Ovary (tissue), 9 donors: ENCODE data around the gene HMBS. TPM values are rescaled to one million over a fixed set of nuclear protein-coding genes. Genes with fewer than 3 reads are reported as not detected.
"Not testable (repeated sequence)": the region's sequence is repeated elsewhere in the genome, so short reads cannot be mapped to it uniquely, and the experiment has no call there.

Source experiments
- DNase-seq, 5 donors: peaks; one replicate each; pipeline ENCODE4 v3.0.0-alpha.2; 2019 to 2020
- H3K27ac ChIP-seq, 2 donors: fragments of 200-600 bp; one replicate each; pipeline versions ENCODE4 v1.5.1 to v1.8.0; 2019 to 2022
- H3K27me3 ChIP-seq: fragments of 200-600 bp; one replicate; pipeline ENCODE4 v1.8.0; 2022
- H3K36me3 ChIP-seq: fragments of 200-600 bp; sonication (generic); one replicate; pipeline ENCODE4 v1.5.1; 2019
- H3K4me1 ChIP-seq: one replicate; pipeline ENCODE4 v1.8.1; 2013; ENCODE audit warnings: mild to moderate bottlenecking, moderate library complexity; ENCODE audit not compliant: insufficient read depth
- H3K4me3 ChIP-seq: fragments of 200-600 bp; sonication (generic); one replicate; pipeline ENCODE4 v1.5.1; 2017
- H3K9me3 ChIP-seq, 2 donors: fragments of 200-600 bp in 1 of 2; sonication (generic) in 1 of 2; one replicate each; pipeline versions ENCODE4 v1.5.1 to v1.8.1; 2013 to 2019; ENCODE audit warnings: mild to moderate bottlenecking in 1 of 2, moderate library complexity in 1 of 2
- EP300 ChIP-seq: sonication (generic); formaldehyde crosslinking; IDR thresholded peaks from one replicate; pipeline ENCODE4 v1.6.1; 2017; ENCODE audit warnings: antibody characterized with exemption
- POLR2A ChIP-seq: fragments of 450-650 bp; IDR thresholded peaks from one replicate; pipeline ENCODE4 v1.6.1; 2017; ENCODE audit warnings: antibody characterized with exemption, mild to moderate bottlenecking, moderate library complexity
- WGBS, 3 donors: extraction: QIAGEN DNeasy Blood & Tissue Kit in 1 of 3; methylation state at CpG; one replicate each; pipeline versions ENCODE4 v1.1.5 to v1.1.7; 2013 to 2017; 5-methylcytosine and 5-hydroxymethylcytosine counted together
- intact Hi-C, 4 donors: fragments of 100-400 bp; cut with DNase I; formaldehyde crosslinking; loops; one replicate each; pipeline versions ENCODE4 v1.11.0 to v1.15.1; 2022 to 2023
- polyA plus RNA-seq, 2 donors: library from polyadenylated mRNA; stranded (reverse); fragments of 200-250 nt in 1 of 2; fragments of 350-450 nt in 1 of 2; fragmentation: Illumina TruSeq in 1 of 2; extraction: RNeasy Lipid Tissue Mini Kit (QIAGEN cat#74804) in 1 of 2; gene quantifications; one replicate each; pipeline ENCODE4 v1.2.3, GENCODE V29; 2013 to 2014
- total RNA-seq, 7 donors: library from RNA; depleted of rRNA in 2 of 7; stranded (reverse); fragments of >200 nt in 2 of 7; fragmentation: NEBNext Ultra II Directional in 3 of 7; extraction: Animal tissue kit (Norgen Biotek cat#: 25700) in 3 of 7; gene quantifications; one replicate each; pipeline versions ENCODE4 v1.1.0 to v1.2.4, GENCODE V29; 2016 to 2023
- TF ChIP-seq, protein P1 (sequence below), 3 donors: fragments of 450-650 bp in 2 of 3; fragments of 200-600 bp in 1 of 3; IDR thresholded peaks; one replicate each; pipeline versions ENCODE4 v1.5.1 to v1.8.0; 2016 to 2022; ENCODE audit warnings: antibody characterized with exemption in 3 of 3, mild to moderate bottlenecking in 1 of 3
- donor health status: DM: no; HTN: no; CAD: no; lungs with moderate emphysema.
- donor health status: DM: no; HTN: no; CAD: no.
- donor health status: Bipolar disorder and iron deficiency.
- donor health status: DM: yes; HTN: yes; CAD: no.
- donor health status: DM: no; HTN: no; CAD: no.
- donor health status: DM: yes; HTN: yes; CAD: no.

Gene HMBS
- total and polyA plus RNA-seq, 9 donors, result 1.1 to 19.4 (median 7.6) TPM

DNA sequence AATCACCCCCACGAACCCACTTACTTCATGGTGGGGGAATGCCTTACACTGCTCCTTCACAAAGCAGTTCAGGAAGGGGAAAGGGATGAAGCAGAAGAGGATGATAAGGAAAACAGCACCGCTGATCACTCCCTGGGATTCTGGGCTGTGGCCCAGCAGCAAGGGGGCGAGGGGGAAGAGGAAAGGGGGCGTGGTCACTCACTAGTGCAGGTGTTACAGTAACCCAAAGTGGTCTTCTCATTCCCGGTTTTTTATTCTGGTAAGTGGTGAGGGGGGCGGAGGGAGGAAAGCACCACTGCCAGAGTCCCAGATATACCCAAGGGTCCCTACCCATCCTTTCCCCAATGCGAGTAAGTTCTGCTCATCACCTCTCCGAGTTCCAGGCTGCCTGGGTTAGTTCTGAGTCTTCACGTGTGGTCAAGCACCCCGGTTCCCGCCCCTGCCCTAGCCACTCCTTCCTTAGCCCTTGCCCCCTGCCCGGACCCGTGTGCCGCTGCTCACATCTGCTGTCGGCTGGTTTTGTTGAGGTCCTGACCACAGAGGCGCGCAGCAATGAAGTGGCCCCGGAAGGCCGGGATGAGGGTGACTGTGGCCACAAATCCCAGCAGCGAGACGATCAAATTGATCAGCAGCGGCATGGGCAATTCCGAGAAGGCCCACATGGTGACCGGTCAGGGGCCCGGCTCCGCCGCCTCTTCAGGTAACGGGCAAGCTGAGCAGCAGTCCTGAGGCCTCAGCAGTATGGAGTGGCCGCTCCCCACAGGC, 16.5 kb downstream of the HMBS start:
- Histone ChIP-seq H3K4me3 (peak overlapping the region; percentile 82), H3K36me3 (no peaks in the 10 kb centered on the region), H3K9me3 (no peaks in the 10 kb centered on the region), H3K27ac (peak overlapping the region; percentile 76 to 89), H3K4me1 (peaks cover 12% of the 10 kb centered on the region), H3K27me3 (no peaks in the 10 kb centered on the region)
- peak in 2 of 5 donors; percentile 42 to 48 for DNase-seq
- 0 to 1% (median 1%) methylated on average over 29 of the region's 29 CpGs for WGBS, 3 donors
- no peak for TF ChIP-seq EP300
- TF ChIP-seq, protein P1, sequence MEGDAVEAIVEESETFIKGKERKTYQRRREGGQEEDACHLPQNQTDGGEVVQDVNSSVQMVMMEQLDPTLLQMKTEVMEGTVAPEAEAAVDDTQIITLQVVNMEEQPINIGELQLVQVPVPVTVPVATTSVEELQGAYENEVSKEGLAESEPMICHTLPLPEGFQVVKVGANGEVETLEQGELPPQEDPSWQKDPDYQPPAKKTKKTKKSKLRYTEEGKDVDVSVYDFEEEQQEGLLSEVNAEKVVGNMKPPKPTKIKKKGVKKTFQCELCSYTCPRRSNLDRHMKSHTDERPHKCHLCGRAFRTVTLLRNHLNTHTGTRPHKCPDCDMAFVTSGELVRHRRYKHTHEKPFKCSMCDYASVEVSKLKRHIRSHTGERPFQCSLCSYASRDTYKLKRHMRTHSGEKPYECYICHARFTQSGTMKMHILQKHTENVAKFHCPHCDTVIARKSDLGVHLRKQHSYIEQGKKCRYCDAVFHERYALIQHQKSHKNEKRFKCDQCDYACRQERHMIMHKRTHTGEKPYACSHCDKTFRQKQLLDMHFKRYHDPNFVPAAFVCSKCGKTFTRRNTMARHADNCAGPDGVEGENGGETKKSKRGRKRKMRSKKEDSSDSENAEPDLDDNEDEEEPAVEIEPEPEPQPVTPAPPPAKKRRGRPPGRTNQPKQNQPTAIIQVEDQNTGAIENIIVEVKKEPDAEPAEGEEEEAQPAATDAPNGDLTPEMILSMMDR (IDR thresholded peaks at IDR 0.05), result no peak
- no peak for TF ChIP-seq POLR2A
- intact Hi-C loops, result loop anchor here in 1 of 4 donors (10.0 kb wide), 1 partner anchor 94 kb away; no protein-coding TSS in a partner anchor

DNA sequence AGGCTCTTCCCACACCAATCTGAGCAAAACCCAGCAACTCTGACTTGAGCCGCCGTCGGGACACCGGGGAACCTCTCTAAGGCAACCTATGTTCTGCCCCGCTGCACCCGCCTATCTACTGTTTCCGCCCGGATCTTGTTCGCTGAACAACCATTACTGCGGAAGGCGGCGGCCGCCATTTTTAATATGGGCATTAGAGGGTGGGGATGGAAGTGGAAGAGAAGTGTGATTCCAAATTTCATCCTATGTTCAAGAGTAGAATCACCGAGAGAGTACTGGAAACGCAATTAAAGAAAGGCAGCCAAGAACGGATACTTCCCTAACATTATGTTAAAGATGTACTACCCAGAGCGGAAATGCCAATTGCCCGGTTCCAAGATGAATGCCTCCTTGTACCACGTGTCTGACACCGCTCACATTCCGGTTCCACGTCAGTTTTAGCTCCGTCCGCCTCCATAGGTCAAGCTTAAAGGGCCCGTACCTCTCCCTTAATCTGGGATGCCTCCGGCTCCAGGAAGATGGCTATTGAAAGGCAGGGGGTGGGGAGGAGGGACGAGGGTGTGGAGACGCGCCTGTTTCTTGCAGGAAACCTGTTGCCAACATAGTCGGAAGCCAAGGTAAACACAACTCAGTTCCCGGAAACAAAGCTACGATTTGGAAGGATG, 17.2 kb downstream of the HMBS start, which contains the start of gene DPAGT1:
Gene DPAGT1 (minus strand): TSS at position 95 of the 665 bp plus-strand sequence. CDS start 198 bp downstream, outside the sequence.
- Histone ChIP-seq H3K4me3 (peak within 1 kb of the TSS; percentile 82), H3K27me3 (no peaks in the 10 kb centered on the region), H3K27ac (peak within 1 kb of the TSS; percentile 76 to 89), H3K9me3 (no peaks in the 10 kb centered on the region), H3K36me3 (no peaks in the 10 kb centered on the region), H3K4me1 (peaks cover 14% of the 10 kb centered on the region)
- intact Hi-C loops, result loop anchor here in 1 of 4 donors (10.0 kb wide), 1 partner anchor 93 kb away; no protein-coding TSS in a partner anchor
- TF ChIP-seq, protein P1 (IDR thresholded peaks at IDR 0.05), result no peak
- TF ChIP-seq POLR2A (no peak), EP300 (peak; percentile 62)
- WGBS, 3 donors, result 0 to 1% (median 0%) methylated on average over 32 of the region's 32 CpGs
- peak; percentile 87 to 93 (median 88) for DNase-seq

DNA sequence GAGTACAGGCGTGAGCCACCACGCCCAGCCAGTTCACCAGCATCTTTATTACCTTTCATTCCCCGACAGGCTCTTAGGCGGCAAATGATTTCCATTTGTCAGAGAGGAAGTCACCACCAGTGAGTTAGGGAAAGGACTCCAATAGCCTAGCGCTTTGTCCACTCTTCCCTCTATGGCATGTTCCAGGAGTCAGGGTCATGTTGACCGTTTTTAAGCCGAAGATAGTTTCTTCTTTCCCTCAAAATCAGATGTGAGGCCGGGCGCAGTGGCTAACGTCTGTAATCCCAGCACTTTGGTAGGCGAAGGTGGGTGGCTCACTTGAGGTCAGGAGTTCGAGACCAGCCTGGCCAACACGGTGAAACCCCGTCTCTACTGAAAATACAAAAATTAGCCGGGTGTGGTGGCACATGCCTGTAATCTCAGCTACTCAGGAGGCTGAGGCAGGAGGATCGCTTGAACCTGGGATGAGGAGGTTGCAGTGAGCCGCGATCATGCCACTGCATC, 18.5 kb downstream of the HMBS start:
- DNase-seq, result peak in 1 of 5 donors; percentile 31
- H3K9me3 ChIP-seq, H3K36me3 ChIP-seq, H3K27me3 ChIP-seq: not testable (repeated sequence)
- intact Hi-C loops, result loop anchor here in 1 of 4 donors (10.0 kb wide), 1 partner anchor 92 kb away; no protein-coding TSS in a partner anchor
- Histone ChIP-seq H3K4me3 (peak overlapping the region; percentile 82), H3K27ac (peak overlapping the region; percentile 17 to 89), H3K4me1 (peaks cover 17% of the 10 kb centered on the region)
- WGBS, 3 donors, result 60 to 79% (median 71%) methylated on average over 18 of the region's 18 CpGs

DNA sequence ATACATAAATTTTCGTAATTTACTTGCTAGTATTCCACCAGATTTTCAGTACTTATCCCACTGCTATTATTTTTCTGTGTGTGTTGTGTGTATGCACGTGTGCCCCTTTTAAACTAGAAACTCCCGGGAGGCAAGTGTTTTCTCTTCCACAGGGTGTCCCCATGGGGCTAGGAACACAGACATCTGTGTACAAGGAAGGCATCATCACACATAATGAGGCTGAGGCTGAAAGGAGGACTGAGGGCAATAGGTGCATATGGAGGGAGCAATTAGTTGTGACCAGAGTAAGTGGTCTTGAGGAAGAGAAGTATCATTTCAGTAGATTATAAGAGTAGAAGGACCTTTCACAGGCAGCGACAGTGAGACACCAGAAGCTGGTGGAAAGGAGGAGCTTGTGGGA, 19.1 kb downstream of the HMBS start:
- peaks cover 22% of the 10 kb centered on the region for H3K4me1 ChIP-seq
- 45 to 50% (median 47%) methylated on average over 4 of the region's 4 CpGs for WGBS, 3 donors
- H3K9me3 ChIP-seq, result no peaks in the 10 kb centered on the region
- no peak overlapping the region for H3K4me3 ChIP-seq
- no peak for DNase-seq
- no peaks in the 10 kb centered on the region for H3K27me3 ChIP-seq
- TF ChIP-seq, protein P1 (IDR thresholded peaks at IDR 0.05), result no peak
- TF ChIP-seq EP300, result no peak
- TF ChIP-seq POLR2A, result no peak
- no peak overlapping the region for H3K27ac ChIP-seq
- intact Hi-C loops, result loop anchor here in 1 of 4 donors (10.0 kb wide), 1 partner anchor 91 kb away; no protein-coding TSS in a partner anchor
- H3K36me3 ChIP-seq, result no peaks in the 10 kb centered on the region
